HFF-Myc (cell line): ENCODE data around the gene SP7.

Experiments
- DNase-seq: peaks from one replicate; pipeline ENCODE4 v3.0.0-alpha.2; 2011; ENCODE audit warnings: low read depth; ENCODE audit errors: extremely low read depth
- H3K4me3 ChIP-seq: replicated peaks from 2 replicates; pipeline ENCODE4 v1.5.1; 2011; ENCODE audit warnings: low read depth, mild to moderate bottlenecking, control low read depth, low read length
- CTCF ChIP-seq: IDR thresholded peaks from 2 replicates; pipeline ENCODE4 v1.5.1; 2012; ENCODE audit warnings: mild to moderate bottlenecking, low read depth, low read length, control low read depth; ENCODE audit errors: missing control alignments

Gene SP7

GRCh38 chr12:53336181-53336681, at the start of gene SP7:
Gene SP7, minus strand, starts transcription at chr12:53336354. Its CDS starts 708 bp downstream, at chr12:53335646.
- H3K4me3 ChIP-seq, result no peak within 1 kb of the TSS
- DNase-seq, result no peak

GRCh38 chr12:53383258-53383657, 47.1 kb upstream of the SP7 start:
- no peak for DNase-seq
- no peak for TF ChIP-seq CTCF
- peak overlapping the region; percentile 33 for H3K4me3 ChIP-seq

More at GRCh38 chr12:53336181-53336681, at the start of gene SP7:
- no peak for TF ChIP-seq CTCF

- no peak for DNase-seq
- H3K4me3 ChIP-seq, result peak overlapping the region; percentile 53
- TF ChIP-seq CTCF, result peak; percentile 51
Measured at GRCh38 chr12:53381731-53382630, 45.8 kb upstream of the SP7 start.

- peak overlapping the region; percentile 53 for H3K4me3 ChIP-seq
- TF ChIP-seq CTCF, result no peak
- DNase-seq, result no peak
Measured at GRCh38 chr12:53380794-53381730, 44.9 kb upstream of the SP7 start.

- no peak for TF ChIP-seq CTCF
- DNase-seq, result no peak
- peak within 1 kb of the TSS; percentile 53 for H3K4me3 ChIP-seq
Measured at GRCh38 chr12:53380104-53380793, 44.1 kb upstream of the SP7 start, which contains the start of gene SP1. Gene SP1, plus strand, starts transcription at chr12:53380176. Its CDS starts 116 bp downstream, at chr12:53380292.

GRCh38 chr12:53379389-53380103, 43.4 kb upstream of the SP7 start:
- H3K4me3 ChIP-seq, result peak overlapping the region; percentile 53
- DNase-seq, result peak; percentile 100
- no peak for TF ChIP-seq CTCF
